Fibroblast of the aortic adventitia (primary cell): Measurements from ENCODE around the gene CLIC5. TPM values are rescaled to one million over a fixed set of nuclear protein-coding genes. Genes with fewer than 3 reads are reported as not detected.

Experiments used
- DNase-seq: peaks from one replicate; pipeline ENCODE4 v3.0.0-alpha.2; 2010; ENCODE audit warnings: low read depth
- H3K4me3 ChIP-seq: 2 replicates; pipeline ENCODE4 v1.5.1; 2011; ENCODE audit warnings: low read depth, mild to moderate bottlenecking, control low read depth, low read length, moderate library complexity
- CTCF ChIP-seq: IDR thresholded peaks from 2 replicates; pipeline ENCODE4 v1.5.1; 2011; ENCODE audit warnings: mild to moderate bottlenecking, low read length, control low read depth, inconsistent platforms; ENCODE audit not compliant: insufficient read depth
- small RNA-seq: library from RNA; depleted of rRNA; stranded (forward); fragments of <200 nt; gene quantifications from one replicate; pipeline ENCODE3, GENCODE V24; 2012
- total RNA-seq: library from RNA; depleted of rRNA; stranded (reverse); fragments of >200 nt; gene quantifications from 2 replicates; pipeline ENCODE4 v1.2.3, GENCODE V29; 2012; ENCODE audit warnings: low replicate concordance

CLIC5 gene
- total RNA-seq, 1 donor: not detected

- no peak overlapping the region for H3K4me3 ChIP-seq
- DNase-seq: no peak
- no peak for TF ChIP-seq CTCF
These were observed 179.8 kb downstream of the CLIC5 start for GRCh38 chr6:45835721-45836437.

GRCh38 chr6:45832063-45832462 is 183.6 kb downstream of the CLIC5 start:
- no peak for TF ChIP-seq CTCF
- H3K4me3 ChIP-seq: no peak overlapping the region
- no peak for DNase-seq

Small RNA genes lying within 50 kb of the gene (small RNA-seq; reads per million reads assigned to genes)
- gene RNU6-754P: not detected

Other genes with a start within 250 kb of the CLIC5 start
- 0.99 and 6.1 TPM in 2 replicates for gene ENPP4, start 114.1 kb upstream of the CLIC5 start, total RNA-seq
- 0.36 and 5.3 TPM in 2 replicates for gene ENPP5, start 155.1 kb upstream of the CLIC5 start, total RNA-seq